Loucy (cell line): ENCODE results near the gene GRM7.

ENCODE experiments used
- CTCF ChIP-seq: fragments of 200-600 bp; sonication (generic); conservative IDR thresholded peaks from 2 replicates; pipeline ENCODE4 v1.5.1; 2014; ENCODE audit warnings: mild to moderate bottlenecking, antibody characterized with exemption, low read length
- EZH2phosphoT487 ChIP-seq: fragments of 200-600 bp; IDR thresholded peaks from 2 replicates; pipeline ENCODE4 v1.6.1; 2018; ENCODE audit warnings: antibody characterized with exemption, mild to moderate bottlenecking, moderate library complexity, borderline replicate concordance

- TF ChIP-seq CTCF (no peak), EZH2phosphoT487 (no peak)
Measured at GRCh38 chr3:7160689-7161088, 299.8 kb downstream of the GRM7 start.
